Activated CD8-positive, alpha-beta memory T cell treated with anti-CD3 and anti-CD28 coated beads for 1 hour (primary cell): Measurements from ENCODE around the gene STAB2.
"Not testable (repeated sequence)": the region's sequence is repeated elsewhere in the genome, so short reads cannot be mapped to it uniquely, and the experiment has no call there.

Experiments used
- DNase-seq, 2 donors: peaks; one replicate each; pipeline ENCODE4 v3.0.0-alpha.2; 2020; ENCODE audit warnings: low read depth in 1 of 2; ENCODE audit errors: extremely low read depth in 1 of 2

The STAB2 gene

GRCh38 chr12:103642240-103642864 lies 55.3 kb downstream of the STAB2 start:
- DNase-seq, result no peak

GRCh38 chr12:103645202-103645601 lies 58.1 kb downstream of the STAB2 start:
- DNase-seq, result no peak

GRCh38 chr12:103647267-103647666 lies 60.2 kb downstream of the STAB2 start:
- no peak for DNase-seq

GRCh38 chr12:103652808-103653207 lies 65.7 kb downstream of the STAB2 start:
- no peak for DNase-seq

- not testable (repeated sequence) for DNase-seq
Observed at GRCh38 chr12:103653568-103654173, 66.6 kb downstream of the STAB2 start.

- DNase-seq, result no peak
Observed at GRCh38 chr12:103654816-103655215, 67.7 kb downstream of the STAB2 start.

GRCh38 chr12:103656291-103656690 lies 69.2 kb downstream of the STAB2 start:
- DNase-seq, result no peak

- DNase-seq, result no peak
Observed at GRCh38 chr12:103657331-103657730, 70.3 kb downstream of the STAB2 start.

GRCh38 chr12:103664626-103665025 lies 77.6 kb downstream of the STAB2 start:
- DNase-seq, result no peak

GRCh38 chr12:103665971-103666370 lies 78.9 kb downstream of the STAB2 start:
- no peak for DNase-seq

GRCh38 chr12:103667125-103667524 lies 80.1 kb downstream of the STAB2 start:
- DNase-seq, result no peak

GRCh38 chr12:103668520-103668919 lies 81.4 kb downstream of the STAB2 start:
- no peak for DNase-seq

GRCh38 chr12:103671367-103671766 lies 84.3 kb downstream of the STAB2 start:
- DNase-seq, result no peak

- DNase-seq, result no peak
Observed at GRCh38 chr12:103672401-103673119, 85.5 kb downstream of the STAB2 start.

- no peak for DNase-seq
Observed at GRCh38 chr12:103673487-103673886, 86.4 kb downstream of the STAB2 start.

GRCh38 chr12:103673891-103674375 lies 86.9 kb downstream of the STAB2 start:
- no peak for DNase-seq

- DNase-seq, result no peak
Observed at GRCh38 chr12:103676893-103677292, 89.8 kb downstream of the STAB2 start.

GRCh38 chr12:103677341-103677740 lies 90.3 kb downstream of the STAB2 start:
- no peak for DNase-seq

- no peak for DNase-seq
Observed at GRCh38 chr12:103677905-103678304, 90.8 kb downstream of the STAB2 start.

GRCh38 chr12:103679421-103680170 lies 92.5 kb downstream of the STAB2 start:
- DNase-seq, result no peak

- DNase-seq, result no peak
Observed at GRCh38 chr12:103680591-103681141, 93.6 kb downstream of the STAB2 start.
